GM18505 (cell line): ENCODE measurements around the gene HSDL2.

Experiments used
- ATAC-seq: cut with Tn5 transposase; IDR thresholded peaks from one replicate; pipeline ENCODE4 v1.9.1; 2021; ENCODE audit not compliant: unreplicated experiment
- POLR2A ChIP-seq: IDR thresholded peaks from 4 replicates; pipeline ENCODE4 v1.6.1; 2011; ENCODE audit warnings: borderline replicate concordance; ENCODE audit not compliant: insufficient read depth, insufficient read length; ENCODE audit errors: extremely low read depth

HSDL2 gene

DNA sequence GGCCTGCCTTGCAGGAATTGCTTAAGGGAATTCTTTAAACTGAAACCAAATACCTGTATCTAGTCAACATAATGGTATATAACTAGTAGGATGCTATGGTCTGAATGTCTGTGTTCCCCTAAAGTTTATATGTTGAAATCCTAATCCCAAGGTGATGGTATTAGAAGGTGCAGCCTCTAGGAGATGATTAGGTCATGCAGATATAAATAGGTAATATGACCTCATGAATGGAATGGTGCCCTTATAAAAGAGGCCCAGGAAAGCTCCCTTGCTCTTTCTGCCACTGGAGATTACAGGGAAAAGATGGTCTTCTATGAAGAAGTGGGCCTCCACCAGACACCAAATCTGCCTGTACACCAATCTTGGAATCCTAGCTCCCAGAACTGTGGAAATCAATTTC, 99.3 kb downstream of the HSDL2 start:
- ATAC-seq = no peak
- TF ChIP-seq POLR2A = no peak

DNA sequence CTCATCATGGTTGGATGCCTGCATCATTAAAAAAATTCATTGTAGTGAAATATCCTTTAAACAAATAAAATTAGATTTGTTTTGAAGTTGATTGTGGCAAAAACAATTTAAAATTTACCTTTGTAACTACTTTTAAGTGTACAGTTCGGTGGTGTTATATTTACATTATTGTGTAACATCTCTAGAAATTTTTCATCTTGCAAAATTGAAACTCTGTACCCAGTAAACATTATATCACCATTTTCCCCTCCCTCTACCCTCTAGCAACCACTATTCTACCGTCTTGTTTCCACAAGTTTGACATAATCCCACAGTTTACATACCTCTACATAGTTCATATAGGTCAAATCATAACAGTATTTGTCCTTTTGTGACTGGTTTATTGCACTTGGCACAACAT, 104.7 kb downstream of the HSDL2 start:
- ATAC-seq = no peak
- TF ChIP-seq POLR2A = no peak

DNA sequence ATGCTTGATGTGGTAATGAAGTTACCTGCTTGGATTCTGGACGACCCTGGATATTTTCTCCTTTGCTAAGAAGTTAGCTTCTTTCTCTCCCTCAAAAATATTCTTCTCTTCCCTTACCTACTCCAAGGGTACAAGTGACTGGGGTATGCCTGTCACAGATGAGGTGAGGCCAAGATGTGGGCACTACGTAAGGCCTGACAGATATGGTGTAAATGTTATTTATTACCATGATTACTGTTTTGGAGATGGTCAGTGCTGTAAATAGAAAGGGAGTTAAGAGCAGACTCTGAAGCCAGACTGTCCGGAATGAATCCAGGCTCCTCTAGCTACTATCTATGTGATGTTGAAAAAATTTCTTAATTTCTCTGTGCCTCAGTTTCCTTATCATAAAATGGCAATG, 105.7 kb downstream of the HSDL2 start:
- TF ChIP-seq POLR2A = no peak
- ATAC-seq = no peak

DNA sequence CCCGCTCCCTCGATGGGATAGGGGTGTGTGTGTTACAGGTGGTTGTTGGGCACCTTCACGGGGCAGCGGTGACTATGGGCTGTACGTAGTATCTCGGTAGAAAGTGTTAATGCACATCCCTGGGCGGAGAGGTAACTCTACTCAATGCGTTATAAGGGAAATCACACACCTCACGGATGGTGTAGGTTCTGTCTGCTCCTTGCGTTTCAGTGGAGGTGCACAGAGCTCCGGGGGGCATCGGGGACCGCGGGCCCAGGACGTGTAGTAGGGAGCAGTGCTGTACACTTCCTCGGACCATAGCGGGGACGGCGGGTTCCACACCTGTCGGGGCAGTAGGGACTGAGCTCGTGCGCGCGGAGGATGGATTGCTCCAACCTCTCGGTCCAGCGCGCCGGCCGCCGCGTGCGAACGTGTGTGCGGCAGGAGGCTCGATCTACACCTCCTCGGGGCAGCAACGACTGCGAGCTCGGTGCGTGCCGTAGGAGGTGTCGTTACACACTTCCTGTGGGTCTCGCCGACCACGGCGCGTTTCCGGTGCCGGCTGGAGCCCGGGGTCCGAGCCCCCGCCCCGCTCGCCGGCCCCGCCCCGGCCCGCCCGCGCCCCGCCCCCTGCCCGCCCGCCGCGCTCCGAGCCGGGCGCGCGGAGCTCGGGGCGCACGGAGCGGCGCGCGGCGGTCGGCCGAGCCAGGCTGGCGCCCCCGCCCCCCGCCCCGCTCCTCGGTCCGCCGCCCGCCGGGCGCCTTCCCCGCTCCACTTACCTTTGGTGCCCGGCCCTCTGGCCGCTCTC, 106.5 kb downstream of the HSDL2 start, which contains the start of gene KIAA1958:
TSS of gene KIAA1958 (plus strand) at position 607 of the 787 bp plus-strand sequence. CDS start 87,254 bp downstream, outside the sequence.
- ATAC-seq = peak; percentile 89
- TF ChIP-seq POLR2A = peak; percentile 93

DNA sequence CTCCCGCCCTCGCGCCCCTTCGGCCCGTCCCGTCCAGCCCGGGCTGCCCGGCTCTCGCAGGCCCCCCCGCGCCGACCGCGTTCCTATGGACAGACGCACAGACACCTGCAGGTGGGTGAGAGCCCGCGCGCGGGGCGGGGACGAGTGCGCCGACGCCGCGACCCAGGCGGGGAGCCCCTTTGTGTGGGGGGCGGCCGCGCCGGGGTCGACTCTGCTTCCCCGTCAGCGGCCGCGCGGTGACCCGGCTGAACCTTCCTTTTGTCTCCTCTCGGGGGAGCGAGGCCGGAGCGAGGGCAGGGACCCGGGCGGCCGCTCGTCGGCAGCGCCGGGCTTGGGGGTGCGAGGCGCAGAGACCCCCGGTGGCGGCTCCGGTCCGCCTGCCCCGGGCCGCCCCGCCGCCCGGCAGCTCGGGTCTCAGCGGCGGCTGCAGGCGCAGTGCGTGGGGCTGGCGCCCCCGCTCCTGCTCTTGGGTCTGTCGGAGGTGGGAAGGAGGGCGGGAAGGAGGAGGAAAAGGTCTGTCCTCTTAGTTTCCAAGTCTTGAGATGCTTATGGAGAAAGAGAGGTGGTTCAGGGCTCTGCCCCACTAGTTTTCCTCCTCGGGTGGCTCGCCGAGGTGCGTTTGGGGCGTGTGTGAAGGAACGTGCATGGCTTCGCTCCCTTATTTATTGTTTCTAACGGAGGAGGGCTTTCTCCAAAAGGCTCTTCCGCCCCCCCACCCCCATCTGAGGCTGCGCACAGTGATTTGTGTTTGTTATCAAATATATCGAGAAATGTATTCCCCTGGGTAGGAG, 107.3 kb downstream of the HSDL2 start:
- TF ChIP-seq POLR2A = no peak
- ATAC-seq = peak; percentile 45

DNA sequence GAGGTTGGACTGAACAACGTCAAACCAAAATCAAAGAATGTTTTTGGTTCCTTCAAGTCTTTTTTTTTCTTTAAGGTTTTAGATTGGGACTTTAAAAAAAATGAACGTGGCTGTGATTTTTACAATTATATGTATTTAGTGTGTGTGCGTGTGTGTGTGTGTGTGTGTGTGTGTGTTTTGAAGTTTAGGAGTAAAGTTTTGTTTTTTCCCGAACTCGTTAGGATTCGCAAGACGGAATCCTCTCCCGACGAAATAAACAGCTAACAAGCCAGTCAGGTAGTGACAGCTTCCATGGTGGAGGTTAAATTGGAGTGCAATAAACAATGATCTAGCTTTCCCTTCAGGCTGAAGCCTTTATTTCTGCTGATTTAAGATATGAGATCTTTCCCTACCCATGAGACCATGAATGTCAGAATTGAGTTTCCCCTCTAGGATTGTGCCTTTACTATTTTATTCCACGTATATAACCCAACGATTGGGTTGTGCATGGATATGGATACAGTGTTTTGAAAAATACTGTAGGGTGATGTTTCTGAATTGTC, 108.0 kb downstream of the HSDL2 start:
- ATAC-seq = no peak
- no peak for TF ChIP-seq POLR2A

DNA sequence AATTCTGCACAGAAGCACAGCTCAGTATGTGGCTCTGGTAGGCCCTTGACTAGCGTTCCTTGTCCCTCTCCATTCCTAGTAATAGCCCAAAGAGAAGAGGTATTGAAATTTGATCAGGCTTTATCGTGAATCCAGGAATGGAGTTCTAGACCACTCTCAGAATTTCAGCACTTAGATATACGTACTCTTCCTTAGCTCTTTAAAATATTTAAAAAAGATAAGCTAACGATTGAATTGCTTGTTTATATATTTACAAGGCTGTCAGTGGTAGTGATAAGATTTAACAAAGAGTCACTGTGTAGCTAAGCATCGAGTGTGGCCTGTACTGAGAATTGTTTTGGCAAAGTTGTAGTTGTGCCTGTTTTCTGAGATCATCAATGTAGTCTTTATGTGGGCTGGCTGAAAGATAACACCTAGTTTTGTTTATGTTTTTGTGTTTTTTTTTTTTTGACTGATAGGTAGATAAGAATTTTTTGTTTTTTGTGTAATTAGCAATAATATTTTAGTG, 109.2 kb downstream of the HSDL2 start:
- TF ChIP-seq POLR2A = no peak
- no peak for ATAC-seq

DNA sequence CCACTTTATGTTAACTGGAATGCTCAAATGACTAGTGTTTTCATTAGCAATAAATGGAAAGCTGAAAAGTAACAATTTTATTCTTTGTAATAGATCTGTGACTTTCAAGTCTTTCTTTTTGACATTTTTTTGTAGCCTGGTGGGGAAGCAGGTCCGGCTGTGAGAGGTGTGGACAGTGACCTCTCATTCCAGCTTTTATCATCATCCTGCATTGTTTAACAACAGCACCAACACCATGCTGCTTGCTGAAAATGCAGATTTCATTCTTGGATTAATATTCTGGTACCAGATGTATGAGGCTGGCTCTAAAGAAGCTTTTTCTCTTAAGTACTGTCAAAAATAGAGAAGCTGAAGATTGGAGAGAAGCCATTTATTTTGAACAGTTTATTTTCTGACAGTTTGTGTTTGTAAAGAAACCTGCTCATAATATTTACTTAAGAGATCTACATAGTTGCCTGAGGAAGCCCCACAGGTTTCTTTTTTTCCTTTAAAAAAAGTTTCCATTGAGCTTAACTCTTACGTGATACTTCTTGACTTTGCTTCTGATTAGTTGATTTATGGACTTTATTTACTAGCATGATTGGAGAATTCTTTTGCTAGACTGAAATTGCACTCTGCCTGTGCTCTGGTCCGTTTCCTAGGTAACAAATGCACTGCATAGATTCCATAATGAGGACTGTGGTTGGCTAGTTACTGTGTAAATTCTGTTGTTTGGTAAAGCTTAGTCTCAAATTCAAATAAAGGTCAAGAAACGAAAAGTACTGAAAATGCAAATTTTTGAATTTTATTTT, 110.2 kb downstream of the HSDL2 start:
- ATAC-seq = no peak

DNA sequence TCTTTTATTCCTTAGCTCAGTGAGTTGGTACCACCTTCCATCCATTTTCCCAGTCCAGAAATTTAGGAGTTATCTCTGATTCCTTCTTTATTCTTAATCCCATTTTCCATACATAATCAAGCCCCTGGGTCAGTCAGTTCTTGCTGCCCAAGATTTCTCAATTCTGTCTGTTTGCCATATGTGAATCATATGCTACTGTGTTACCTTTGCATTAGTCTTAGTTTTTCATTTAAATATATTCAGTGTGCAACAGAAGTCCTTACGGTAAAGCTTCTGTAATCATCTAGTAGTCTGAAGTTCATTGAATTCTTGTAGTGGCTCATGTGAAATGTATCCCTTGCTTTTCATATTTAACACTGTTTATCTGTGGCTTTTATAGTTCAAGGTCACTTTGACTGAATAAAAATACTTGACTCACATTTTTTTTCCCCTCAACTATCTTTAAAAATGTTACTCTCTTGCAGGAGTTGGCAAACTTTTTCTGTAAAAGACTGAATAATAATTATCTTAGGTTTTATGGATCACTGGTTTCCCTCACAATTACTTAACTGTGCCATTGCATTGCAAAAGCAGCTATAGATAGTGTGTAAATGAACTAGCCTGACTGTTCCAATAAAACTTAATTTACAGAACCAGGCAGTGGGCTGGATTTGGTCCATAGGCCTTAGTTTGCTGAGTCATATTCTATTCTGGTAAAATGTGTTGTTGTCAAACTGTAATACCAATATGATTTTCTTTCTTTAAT, 113.7 kb downstream of the HSDL2 start:
- ATAC-seq = no peak
- TF ChIP-seq POLR2A = no peak

More for the DNA sequence above, 110.2 kb downstream of the HSDL2 start:
- TF ChIP-seq POLR2A = no peak

DNA sequence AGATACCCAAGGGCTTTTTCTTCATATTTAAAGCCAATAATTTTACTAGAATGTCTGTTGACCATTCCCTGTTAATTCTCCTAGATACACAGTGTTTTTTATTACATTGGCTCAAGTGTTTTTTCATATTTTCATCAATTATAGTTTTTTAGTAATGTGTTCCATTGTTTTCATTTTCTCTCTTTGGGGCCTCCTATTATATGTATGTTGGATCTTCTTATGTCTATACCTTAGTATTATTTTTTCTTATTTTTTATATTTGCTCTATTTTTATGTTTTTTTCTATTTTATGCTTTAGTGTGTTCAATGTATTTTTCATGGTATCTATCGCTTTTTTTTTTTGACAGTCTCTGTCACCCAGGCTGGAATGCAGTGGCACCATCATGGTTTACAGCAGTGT, 114.2 kb downstream of the HSDL2 start:
- no peak for ATAC-seq
- no peak for TF ChIP-seq POLR2A

DNA sequence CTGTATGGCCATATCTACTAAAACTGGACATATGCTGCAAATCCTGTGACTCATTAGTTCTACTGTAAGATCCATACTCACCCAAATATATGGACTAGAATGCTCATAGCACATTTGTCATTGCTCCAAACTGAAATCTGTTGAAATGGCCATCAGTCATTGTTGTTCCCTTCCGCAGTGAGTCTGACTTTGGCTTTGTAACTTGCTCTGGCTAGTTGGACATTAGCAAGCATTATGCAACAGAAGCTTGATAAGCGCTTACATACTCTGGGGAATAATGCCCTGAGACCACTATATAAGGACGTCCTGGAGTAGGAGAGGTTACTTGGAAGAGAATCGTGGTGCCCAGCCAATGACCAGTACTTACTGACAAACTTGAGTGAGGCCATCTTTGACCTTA, 115.7 kb downstream of the HSDL2 start:
- TF ChIP-seq POLR2A = no peak
- ATAC-seq = no peak

DNA sequence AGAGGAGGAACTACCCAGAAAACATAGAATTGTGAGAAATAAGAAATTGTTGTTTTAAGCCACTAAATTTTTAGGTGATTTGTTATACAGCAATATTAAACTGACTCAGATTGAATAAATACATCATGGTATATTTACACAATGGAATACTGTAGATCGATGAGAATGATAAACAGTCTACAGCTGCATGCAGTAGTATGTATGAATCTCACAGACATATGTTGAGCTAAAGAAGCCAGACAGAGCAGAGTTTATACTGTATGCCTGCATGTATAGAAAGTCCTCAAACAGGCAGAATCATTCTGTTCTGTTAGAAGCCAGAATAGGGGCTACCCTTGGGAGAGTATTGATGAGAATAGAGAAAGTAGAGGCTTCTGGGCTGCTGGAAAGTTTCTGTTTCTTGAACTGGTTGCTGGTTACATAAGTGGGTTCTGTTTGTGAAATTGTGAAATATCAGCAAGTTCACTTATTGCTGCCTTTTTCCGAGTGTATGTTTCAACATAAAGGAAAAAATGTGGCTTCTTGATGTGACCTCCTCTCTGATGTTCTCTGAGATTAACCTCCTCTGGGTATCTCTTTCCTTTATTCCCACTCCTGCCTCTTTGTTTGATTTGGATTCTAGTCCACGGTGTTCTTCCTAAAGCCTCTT, 116.3 kb downstream of the HSDL2 start:
- ATAC-seq = no peak
- no peak for TF ChIP-seq POLR2A
